Measurements from ENCODE around the gene PPIF.
"Not testable (repeated sequence)": the region's sequence is repeated elsewhere in the genome, so short reads cannot be mapped to it uniquely, and the experiment has no call there.

The PPIF gene

DNA sequence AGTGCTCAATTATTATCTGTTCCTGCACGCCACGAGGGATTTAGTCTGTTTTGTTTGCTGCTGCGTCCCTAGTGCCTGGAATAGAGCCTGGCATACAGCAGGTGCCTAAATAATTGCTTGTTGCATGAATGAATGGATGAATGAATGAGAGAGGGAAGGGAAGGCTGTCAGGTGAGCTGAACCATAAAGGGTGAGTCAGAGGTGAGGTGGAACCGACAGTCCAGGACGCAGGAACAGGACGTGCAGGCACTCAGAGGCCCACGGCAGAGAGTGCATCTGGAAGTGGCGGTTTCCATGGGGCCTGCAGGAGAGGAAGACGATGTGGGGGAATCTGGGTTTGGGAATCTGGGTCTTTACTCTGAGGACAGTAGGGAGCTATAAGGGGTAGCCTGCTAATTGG is 17.7 kb upstream of the PPIF start:
- H3K4me1 ChIP-seq = no peaks in the 10 kb centered on the region
- TF ChIP-seq, protein P1, sequence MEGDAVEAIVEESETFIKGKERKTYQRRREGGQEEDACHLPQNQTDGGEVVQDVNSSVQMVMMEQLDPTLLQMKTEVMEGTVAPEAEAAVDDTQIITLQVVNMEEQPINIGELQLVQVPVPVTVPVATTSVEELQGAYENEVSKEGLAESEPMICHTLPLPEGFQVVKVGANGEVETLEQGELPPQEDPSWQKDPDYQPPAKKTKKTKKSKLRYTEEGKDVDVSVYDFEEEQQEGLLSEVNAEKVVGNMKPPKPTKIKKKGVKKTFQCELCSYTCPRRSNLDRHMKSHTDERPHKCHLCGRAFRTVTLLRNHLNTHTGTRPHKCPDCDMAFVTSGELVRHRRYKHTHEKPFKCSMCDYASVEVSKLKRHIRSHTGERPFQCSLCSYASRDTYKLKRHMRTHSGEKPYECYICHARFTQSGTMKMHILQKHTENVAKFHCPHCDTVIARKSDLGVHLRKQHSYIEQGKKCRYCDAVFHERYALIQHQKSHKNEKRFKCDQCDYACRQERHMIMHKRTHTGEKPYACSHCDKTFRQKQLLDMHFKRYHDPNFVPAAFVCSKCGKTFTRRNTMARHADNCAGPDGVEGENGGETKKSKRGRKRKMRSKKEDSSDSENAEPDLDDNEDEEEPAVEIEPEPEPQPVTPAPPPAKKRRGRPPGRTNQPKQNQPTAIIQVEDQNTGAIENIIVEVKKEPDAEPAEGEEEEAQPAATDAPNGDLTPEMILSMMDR (IDR thresholded peaks at IDR 0.05) = no peak
- no peak overlapping the region for H3K27ac ChIP-seq
- H3K36me3 ChIP-seq = no peaks in the 10 kb centered on the region
- DNase-seq = no peak
- H3K4me3 ChIP-seq = no peak overlapping the region
- no peaks in the 10 kb centered on the region for H3K27me3 ChIP-seq
- intact Hi-C loops (cut with DNase I; ENCODE audit: low total_unique reads) = no loop called here
- no peaks in the 10 kb centered on the region for H3K9me3 ChIP-seq

GRCh38 chr10:79331226-79331625 is 16.0 kb upstream of the PPIF start:
- TF ChIP-seq, protein P1 (IDR thresholded peaks at IDR 0.05) = no peak
- H3K27me3 ChIP-seq = no peaks in the 10 kb centered on the region
- intact Hi-C loops (cut with DNase I; ENCODE audit: low total_unique reads) = no loop called here
- H3K36me3 ChIP-seq = no peaks in the 10 kb centered on the region
- peaks cover 0 to 10% (median 7%) of the 10 kb centered on the region in 4 donors for H3K4me1 ChIP-seq
- H3K27ac ChIP-seq = no peak overlapping the region
- DNase-seq = no peak
- H3K9me3 ChIP-seq = no peaks in the 10 kb centered on the region
- no peak overlapping the region for H3K4me3 ChIP-seq

GRCh38 chr10:79331709-79332108 is 15.6 kb upstream of the PPIF start:
- no peak overlapping the region for H3K27ac ChIP-seq
- intact Hi-C loops (cut with DNase I; ENCODE audit: low total_unique reads) = no loop called here
- peaks cover 0 to 10% (median 7%) of the 10 kb centered on the region in 4 donors for H3K4me1 ChIP-seq
- TF ChIP-seq, protein P1 (IDR thresholded peaks at IDR 0.05) = no peak
- H3K9me3 ChIP-seq = no peaks in the 10 kb centered on the region
- no peak overlapping the region for H3K4me3 ChIP-seq
- no peaks in the 10 kb centered on the region for H3K27me3 ChIP-seq
- H3K36me3 ChIP-seq = no peaks in the 10 kb centered on the region
- DNase-seq = no peak

GRCh38 chr10:79332610-79333315 is 14.5 kb upstream of the PPIF start:
- H3K9me3 ChIP-seq; DNase-seq; intact Hi-C loops (cut with DNase I; ENCODE audit: low total_unique reads); H3K36me3 ChIP-seq; H3K27me3 ChIP-seq; H3K27ac ChIP-seq; H3K4me3 ChIP-seq: not testable (repeated sequence)
- H3K4me1 ChIP-seq = peaks cover 0 to 10% (median 7%) of the 10 kb centered on the region in 4 donors

DNA sequence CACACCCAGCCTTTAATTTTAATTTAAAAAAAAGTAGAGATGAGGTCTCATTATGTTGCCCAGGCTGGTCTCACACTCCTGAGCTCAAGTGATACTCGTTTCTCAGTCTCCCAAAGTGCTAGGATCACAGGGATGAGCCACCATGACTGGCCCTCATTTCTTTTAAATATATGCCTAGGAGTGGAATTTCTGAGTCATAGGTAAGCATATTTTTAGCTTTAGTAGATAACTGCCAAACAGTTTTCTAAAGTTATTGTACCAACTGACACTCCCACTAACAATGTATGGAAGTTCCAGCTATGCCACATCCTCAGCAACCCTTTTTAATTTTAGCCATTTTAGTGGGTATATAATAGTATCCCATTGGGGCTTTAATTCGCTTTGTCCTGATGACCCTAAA is 13.8 kb upstream of the PPIF start:
- Histone ChIP-seq H3K36me3 (no peaks in the 10 kb centered on the region), H3K27ac (no peak overlapping the region), H3K27me3 (no peaks in the 10 kb centered on the region), H3K9me3 (no peaks in the 10 kb centered on the region), H3K4me1 (peaks cover 0 to 10% (median 7%) of the 10 kb centered on the region in 4 donors), H3K4me3 (no peak overlapping the region)
- intact Hi-C loops (cut with DNase I; ENCODE audit: low total_unique reads) = no loop called here
- no peak for DNase-seq
- TF ChIP-seq, protein P1 (IDR thresholded peaks at IDR 0.05) = no peak

- TF ChIP-seq, protein P1 (IDR thresholded peaks at IDR 0.05) = no peak
- intact Hi-C loops (cut with DNase I; ENCODE audit: low total_unique reads) = no loop called here
- no peaks in the 10 kb centered on the region for H3K9me3 ChIP-seq
- no peak overlapping the region for H3K4me3 ChIP-seq
- H3K27me3 ChIP-seq = no peaks in the 10 kb centered on the region
- H3K4me1 ChIP-seq = peaks cover 0 to 10% (median 7%) of the 10 kb centered on the region in 4 donors
- DNase-seq = no peak
- H3K27ac ChIP-seq = no peak overlapping the region
- no peaks in the 10 kb centered on the region for H3K36me3 ChIP-seq
Measured at GRCh38 chr10:79334573-79334972, 12.7 kb upstream of the PPIF start.
